HG03139 (cell line): ENCODE measurements around the gene B3GAT1.

Experiments used
- ATAC-seq: cut with Tn5 transposase; IDR thresholded peaks from one replicate; pipeline ENCODE4 v1.9.1; 2021; ENCODE audit not compliant: unreplicated experiment

The B3GAT1 gene

GRCh38 chr11:134374891-134375550 lies 37.0 kb downstream of the B3GAT1 start:
- ATAC-seq: no peak

- no peak for ATAC-seq
Observed at GRCh38 chr11:134374171-134374570, 37.9 kb downstream of the B3GAT1 start.

DNA sequence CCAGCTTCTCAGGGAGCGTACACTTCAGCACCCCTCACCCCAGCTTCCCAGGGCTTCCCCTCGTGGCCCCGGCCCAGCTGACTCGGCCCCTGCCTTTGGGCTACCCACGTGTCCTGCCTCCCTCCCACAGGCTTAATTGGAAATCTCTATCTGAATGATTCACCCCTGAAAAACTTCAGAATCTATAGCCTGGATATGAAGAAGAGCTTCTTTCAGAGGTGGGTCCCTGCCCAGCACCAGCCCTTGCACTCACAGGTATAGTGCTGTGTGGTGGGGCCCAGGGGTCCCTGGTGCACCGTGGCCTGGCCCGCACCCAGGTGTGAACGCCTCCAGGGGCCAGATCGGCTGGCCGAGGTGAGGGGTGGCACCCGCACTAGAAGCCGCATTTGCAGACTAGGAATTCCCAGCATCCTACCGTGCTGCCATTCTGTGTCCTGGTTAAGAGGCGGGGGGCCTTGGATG lies 38.4 kb downstream of the B3GAT1 start:
- ATAC-seq: no peak

GRCh38 chr11:134372961-134373360 lies 39.1 kb downstream of the B3GAT1 start:
- ATAC-seq: no peak

GRCh38 chr11:134372536-134372935 lies 39.5 kb downstream of the B3GAT1 start:
- no peak for ATAC-seq

DNA sequence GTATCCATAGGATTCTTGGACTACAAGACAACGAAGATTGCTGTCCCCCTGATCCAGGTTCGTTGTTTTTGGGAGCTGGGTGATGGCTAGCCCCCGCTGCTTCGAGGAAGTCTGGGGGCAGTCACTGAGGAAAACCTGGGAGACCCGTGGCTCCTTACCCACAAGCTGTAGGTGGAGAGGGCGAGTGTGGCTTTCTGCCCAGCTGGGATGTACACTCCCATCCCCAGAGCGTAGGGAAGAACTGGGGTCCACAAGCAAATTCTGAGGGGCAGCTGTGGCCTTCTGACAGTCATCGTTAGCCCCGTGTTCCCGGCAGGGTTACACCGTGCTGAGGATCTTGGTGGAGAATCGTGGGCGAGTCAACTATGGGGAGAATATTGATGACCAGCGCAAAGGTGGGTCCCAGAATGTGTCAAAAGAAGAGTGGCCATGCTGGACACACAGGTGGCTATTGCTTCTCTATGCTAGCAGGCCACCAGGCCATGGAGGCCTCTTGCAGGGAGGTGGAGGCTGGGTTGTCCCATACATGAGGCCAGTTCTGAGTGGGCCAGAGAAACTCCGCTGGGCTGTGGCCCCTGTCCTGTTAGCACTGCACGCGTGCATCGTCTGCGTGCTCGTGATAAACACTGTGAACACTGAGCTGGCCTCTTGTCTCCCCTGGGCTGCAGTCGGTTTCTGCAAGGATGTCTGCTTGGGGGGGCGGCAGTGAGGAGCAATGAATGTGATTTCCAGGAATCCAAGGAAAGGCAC lies 40.4 kb downstream of the B3GAT1 start:
- ATAC-seq: no peak

DNA sequence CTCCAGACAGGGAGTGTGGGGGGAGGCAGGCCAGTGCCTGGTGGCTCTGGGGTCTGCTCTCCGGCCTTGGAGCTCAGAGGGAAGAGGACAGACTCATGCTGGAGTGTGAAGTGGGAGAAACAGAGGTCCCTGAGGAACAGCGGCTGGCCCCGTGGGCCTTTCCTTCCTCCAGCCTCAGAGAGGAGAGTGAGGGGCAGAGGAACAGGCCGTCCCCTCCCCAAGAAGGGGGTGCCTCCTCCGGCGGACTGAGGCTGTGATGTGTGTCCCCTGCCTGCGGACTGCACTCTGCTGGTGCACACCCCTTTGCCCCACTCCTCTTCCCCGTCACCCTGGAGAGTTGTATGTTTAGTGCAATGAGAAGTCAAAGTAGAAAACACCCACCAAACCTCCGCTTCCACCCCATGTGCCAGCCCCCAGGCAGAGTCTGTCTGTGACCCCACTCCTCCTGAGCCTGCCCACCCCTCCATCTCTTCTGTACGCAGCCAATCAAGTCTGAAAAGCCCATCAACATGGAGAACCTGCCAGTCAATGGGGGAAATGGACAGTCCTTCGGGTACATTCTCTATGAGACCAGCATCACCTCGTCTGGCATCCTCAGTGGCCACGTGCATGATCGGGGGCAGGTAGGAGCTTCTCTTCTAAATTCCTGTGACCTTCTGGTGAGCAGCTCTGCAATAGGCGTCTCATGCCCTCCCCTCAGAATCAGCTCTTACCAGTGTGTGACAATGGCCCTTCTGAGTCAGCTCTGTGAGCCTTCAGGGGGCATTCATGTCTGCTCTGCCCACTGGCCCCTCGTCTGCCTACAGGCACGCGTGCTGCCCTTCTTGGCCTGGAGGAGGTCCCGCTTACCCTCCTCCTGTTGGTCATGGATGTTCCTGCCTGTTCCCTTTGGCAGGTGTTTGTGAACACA lies 41.3 kb downstream of the B3GAT1 start:
- no peak for ATAC-seq

DNA sequence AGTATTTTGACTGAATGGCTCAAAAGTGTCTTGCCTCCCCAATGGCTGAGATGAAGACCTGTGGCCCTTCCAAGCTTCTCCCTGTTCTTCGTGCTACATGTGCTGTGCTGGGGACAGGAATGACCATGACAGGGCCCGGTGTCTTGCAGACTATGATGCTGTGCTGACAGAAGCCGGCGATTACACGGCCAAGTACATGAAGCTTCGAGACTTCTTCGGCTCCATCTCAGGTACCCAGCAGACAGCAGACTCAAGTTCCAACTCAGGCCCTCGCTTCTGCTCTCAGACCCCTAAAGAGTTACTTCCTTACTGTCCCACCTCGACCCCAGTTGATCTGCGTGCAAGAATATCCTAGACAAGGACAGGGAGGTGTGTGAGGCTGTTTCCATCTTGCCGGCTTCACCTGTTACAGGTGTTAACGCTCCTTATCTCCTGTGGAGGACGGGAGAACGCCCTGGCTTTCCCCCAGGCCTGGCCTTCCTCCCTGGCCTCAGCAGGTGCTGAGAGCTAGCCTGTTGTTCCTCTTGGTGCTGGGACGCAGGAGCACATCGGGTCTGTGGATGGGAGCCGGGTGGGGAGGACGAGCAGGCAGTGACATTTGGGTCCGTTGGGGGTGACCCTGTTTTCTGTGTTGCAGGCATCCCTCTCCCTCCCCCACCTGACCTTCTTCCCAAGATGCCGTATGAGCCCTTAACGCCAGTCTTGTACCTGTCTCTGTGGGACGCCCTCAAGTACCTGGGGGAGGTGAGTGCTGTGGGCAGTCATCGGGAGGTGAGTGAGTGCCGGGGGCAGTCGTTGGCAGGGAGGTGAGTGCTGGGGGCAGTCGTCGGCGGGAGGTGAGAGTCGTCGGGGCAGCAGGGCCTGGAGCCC lies 42.2 kb downstream of the B3GAT1 start:
- ATAC-seq: no peak

DNA sequence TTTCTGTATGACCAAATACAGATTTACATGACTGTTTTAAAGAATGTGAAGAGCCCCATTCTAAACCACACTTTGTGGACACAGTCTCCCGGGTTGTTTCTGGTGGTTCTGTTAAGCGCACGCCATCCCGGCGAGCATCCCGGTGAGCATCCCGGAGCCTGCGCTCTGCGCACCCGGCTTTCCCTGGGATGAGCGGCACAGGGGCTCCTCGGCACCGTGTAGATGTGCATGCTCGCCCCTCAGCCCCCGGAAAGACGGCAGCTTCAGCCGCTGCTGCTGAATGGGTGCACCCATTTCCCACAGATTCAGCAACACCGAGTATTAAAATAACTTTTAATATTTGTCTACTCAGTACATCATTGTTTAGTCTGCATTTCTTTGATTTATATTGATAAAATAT lies 44.3 kb downstream of the B3GAT1 start:
- ATAC-seq: no peak

GRCh38 chr11:134366254-134366653 lies 45.8 kb downstream of the B3GAT1 start:
- no peak for ATAC-seq

DNA sequence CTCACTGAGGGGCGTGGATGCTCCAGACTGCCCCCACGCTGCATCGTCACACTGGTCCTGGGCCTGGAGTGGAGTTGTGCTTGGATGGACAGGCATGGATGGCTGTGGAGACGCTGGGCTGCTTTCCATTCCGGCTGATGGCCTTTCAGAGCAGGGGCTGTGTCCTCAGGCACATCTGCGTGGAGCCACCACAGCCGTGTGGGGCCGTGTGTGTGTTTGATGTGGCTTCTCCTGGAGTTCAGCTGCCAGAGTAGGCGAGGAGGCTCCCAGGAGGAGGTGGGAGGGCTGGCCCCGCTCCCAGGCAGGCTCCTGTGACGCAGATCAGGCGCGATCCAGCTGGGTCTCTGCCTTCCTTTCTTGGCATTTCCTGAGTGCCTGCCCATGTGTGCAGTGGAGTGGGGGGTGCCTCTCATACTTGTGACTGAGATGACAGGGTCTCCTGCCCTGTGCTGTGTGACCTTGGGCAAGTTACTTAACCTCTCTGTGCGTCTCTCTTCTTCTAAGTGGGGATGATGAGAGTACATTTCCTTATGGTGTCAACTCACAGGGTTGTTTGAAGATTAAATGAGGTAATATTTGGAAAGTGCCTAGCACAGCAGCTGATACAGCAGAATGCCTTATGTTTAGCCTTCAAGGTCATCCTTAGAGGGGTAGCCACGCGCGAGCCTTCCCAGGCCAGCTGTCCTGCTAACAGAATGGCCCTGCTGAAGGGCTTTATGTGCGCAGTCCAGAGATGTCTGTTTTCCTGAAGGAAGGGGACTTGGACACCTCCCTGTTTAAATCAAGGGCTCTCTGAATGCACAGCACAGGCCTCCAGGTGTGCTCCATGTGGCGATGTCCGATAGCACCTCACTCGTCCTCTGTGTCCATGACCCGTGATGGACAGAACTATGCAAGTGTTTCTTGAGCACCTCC lies 46.8 kb downstream of the B3GAT1 start:
- no peak for ATAC-seq

DNA sequence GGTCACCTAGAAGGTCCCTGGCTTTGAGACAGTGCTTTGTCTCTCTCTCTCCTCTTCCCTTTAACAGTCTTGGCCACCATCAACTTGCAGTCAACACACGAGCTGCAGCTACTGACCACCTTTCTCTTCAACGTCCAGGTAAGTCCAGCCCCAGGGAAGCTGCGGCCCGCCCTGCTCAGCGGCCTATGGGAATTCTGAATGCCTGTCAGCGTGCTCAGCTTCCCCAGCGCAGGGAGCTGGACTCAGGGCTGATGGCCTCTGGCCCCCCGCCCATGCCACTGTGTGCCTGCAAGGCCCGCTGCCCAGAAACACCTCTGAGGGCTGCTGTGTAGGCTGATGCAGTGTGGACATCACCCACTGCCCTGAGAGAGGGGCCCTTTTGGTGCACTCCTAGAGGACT lies 47.8 kb downstream of the B3GAT1 start:
- no peak for ATAC-seq

GRCh38 chr11:134363592-134363991 lies 48.5 kb downstream of the B3GAT1 start:
- no peak for ATAC-seq

DNA sequence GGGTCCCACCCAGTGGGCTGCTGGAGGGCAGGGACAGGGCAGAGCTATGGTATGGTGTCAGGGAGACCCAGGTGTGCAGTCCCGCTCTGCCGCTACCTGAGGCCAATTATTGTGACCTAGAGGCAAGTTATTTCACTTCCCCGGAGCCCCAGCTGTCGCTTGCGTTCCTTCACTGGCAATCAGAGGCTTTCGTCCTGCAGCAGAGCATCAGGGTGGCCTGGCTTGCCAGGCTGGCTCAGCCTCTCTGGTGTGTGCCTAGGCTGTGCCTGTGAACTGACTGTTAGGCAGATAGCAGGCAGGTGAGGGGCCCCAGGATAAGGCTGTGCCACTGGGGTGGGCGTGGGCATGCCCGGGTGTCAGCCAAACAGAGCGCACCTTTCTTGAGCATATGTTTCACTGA lies 48.9 kb downstream of the B3GAT1 start:
- ATAC-seq: no peak

DNA sequence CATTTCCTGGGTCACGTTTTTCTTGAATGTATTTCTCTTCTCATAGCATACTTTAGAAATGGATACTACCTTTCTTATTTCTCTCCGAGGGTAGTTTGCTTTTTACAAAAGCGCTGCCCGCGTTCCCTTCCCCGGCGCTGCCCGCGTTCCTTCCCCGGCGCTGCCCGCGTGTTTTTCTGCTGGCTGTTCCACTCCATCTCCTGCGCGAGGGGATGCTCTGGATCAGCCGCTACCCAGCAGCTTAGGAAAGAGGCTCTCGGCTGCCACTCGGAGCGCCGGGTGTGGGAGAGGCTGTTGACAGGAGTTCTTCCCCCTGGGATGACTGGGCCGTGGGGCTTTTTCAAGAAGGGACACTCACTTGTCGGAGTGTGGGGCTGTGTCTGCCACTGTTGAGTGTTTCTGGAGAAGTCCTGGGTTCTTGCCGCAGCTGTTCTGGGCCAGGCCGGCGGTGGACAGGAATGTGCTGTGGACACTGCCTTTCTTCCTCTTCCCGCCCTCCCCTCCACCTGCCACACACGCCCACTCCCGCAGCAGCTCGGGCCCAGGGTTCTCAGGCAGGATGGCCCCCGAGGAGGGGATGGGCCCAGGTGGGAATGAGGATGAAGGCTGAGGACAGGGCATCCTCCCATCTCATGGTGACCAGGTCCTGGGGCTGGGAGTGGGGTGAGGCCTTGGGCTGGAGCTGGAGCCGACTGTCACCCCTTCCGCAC lies 49.7 kb downstream of the B3GAT1 start:
- ATAC-seq: no peak

GRCh38 chr11:134361661-134362060 lies 50.4 kb downstream of the B3GAT1 start:
- ATAC-seq: no peak

GRCh38 chr11:134360050-134360835 lies 51.8 kb downstream of the B3GAT1 start:
- ATAC-seq: peak; percentile 90

GRCh38 chr11:134359646-134360045 lies 52.4 kb downstream of the B3GAT1 start:
- no peak for ATAC-seq
